ENCODE data around the gene ADAT1. TPM values are rescaled to one million over a fixed set of nuclear protein-coding genes. Genes with fewer than 3 reads are reported as not detected.

The ADAT1 gene
- total RNA-seq, 1 experiment from 2014 or later: 71.3 TPM

- Mint-ChIP-seq H3K4me3 (ENCODE audit: unreplicated experiment) (no peak overlapping the region), H3K9me3 (ENCODE audit: unreplicated experiment) (no peaks in the 10 kb centered on the region), H3K36me3 (ENCODE audit: insufficient read depth, unreplicated experiment) (peaks cover 23% of the 10 kb centered on the region), H3K27ac (ENCODE audit: unreplicated experiment) (no peak overlapping the region), H3K4me1 (ENCODE audit: low read depth, unreplicated experiment) (no peaks in the 10 kb centered on the region), H3K27me3 (ENCODE audit: insufficient read depth, unreplicated experiment) (no peaks in the 10 kb centered on the region)
- BruUV-seq (replicated peaks): no TSS peak
- no peaks in the 10 kb centered on the region for H3K4me1 ChIP-seq
- no peak overlapping the region for H3K4me3 ChIP-seq (ENCODE audit: low read depth, low read length)
- H3K9me3 ChIP-seq: no peaks in the 10 kb centered on the region
- DNase-seq: no peak
- POLR2A ChIA-PET: no interaction called here
- CTCF ChIA-PET: no interaction called here
- no peak for TF ChIP-seq CTCF (IDR thresholded peaks at IDR 0.05; ENCODE audit: insufficient read depth in 1 of 2, low read depth in 1 of 2, low read length in 1 of 2, severe bottlenecking in 1 of 2, unreplicated experiment in 1 of 2)
- H3K36me3 ChIP-seq (ENCODE audit: control insufficient read depth, insufficient read depth, low read length): peaks cover 2% of the 10 kb centered on the region; the same call in 1 of the 2 replicates
- no peaks in the 10 kb centered on the region for H3K27me3 ChIP-seq (replicated peaks; ENCODE audit: control insufficient read depth, insufficient read depth, low read length)
- intact Hi-C loops (cut with micrococcal nuclease; ENCODE audit: unreplicated experiment): loop anchor here (5.0 kb wide), 1 partner anchor 1619 kb away; the partner anchor contains the start of gene SYCE1L
Measured at GRCh38 chr16:75578212-75578611, 44.9 kb downstream of the ADAT1 start.

- Mint-ChIP-seq H3K36me3 (ENCODE audit: insufficient read depth, unreplicated experiment) (peaks cover 35% of the 10 kb centered on the region), H3K4me1 (ENCODE audit: low read depth, unreplicated experiment) (no peaks in the 10 kb centered on the region), H3K27me3 (ENCODE audit: insufficient read depth, unreplicated experiment) (no peaks in the 10 kb centered on the region), H3K27ac (ENCODE audit: unreplicated experiment) (no peak overlapping the region), H3K4me3 (ENCODE audit: unreplicated experiment) (no peak overlapping the region), H3K9me3 (ENCODE audit: unreplicated experiment) (no peaks in the 10 kb centered on the region)
- Histone ChIP-seq H3K36me3 (ENCODE audit: control insufficient read depth, insufficient read depth, low read length) (peaks cover 7% of the 10 kb centered on the region), H3K4me1 (no peaks in the 10 kb centered on the region), H3K9me3 (no peaks in the 10 kb centered on the region), H3K4me3 (ENCODE audit: low read depth, low read length) (no peak overlapping the region), H3K27me3 (replicated peaks; ENCODE audit: control insufficient read depth, insufficient read depth, low read length) (no peaks in the 10 kb centered on the region)
- intact Hi-C loops (cut with micrococcal nuclease; ENCODE audit: unreplicated experiment): loop anchor here (5.0 kb wide), 1 partner anchor 1621 kb away; the partner anchor contains the start of gene SYCE1L
- no peak for DNase-seq
- ChIA-PET POLR2A (no interaction called here), CTCF (no interaction called here)
- no peak for TF ChIP-seq CTCF (IDR thresholded peaks at IDR 0.05; ENCODE audit: insufficient read depth in 1 of 2, low read depth in 1 of 2, low read length in 1 of 2, severe bottlenecking in 1 of 2, unreplicated experiment in 1 of 2)
- no TSS peak for BruUV-seq (replicated peaks)
Measured at GRCh38 chr16:75576384-75576811, 46.7 kb downstream of the ADAT1 start.

GRCh38 chr16:75575958-75576357, 47.1 kb downstream of the ADAT1 start:
- Mint-ChIP-seq H3K36me3 (ENCODE audit: insufficient read depth, unreplicated experiment) (peaks cover 35% of the 10 kb centered on the region), H3K27ac (ENCODE audit: unreplicated experiment) (no peak overlapping the region), H3K27me3 (ENCODE audit: insufficient read depth, unreplicated experiment) (no peaks in the 10 kb centered on the region), H3K4me3 (ENCODE audit: unreplicated experiment) (no peak overlapping the region), H3K9me3 (ENCODE audit: unreplicated experiment) (no peaks in the 10 kb centered on the region), H3K4me1 (ENCODE audit: low read depth, unreplicated experiment) (no peaks in the 10 kb centered on the region)
- Histone ChIP-seq H3K27me3 (replicated peaks; ENCODE audit: control insufficient read depth, insufficient read depth, low read length) (no peaks in the 10 kb centered on the region), H3K4me3 (ENCODE audit: low read depth, low read length) (no peak overlapping the region), H3K4me1 (no peaks in the 10 kb centered on the region), H3K9me3 (no peaks in the 10 kb centered on the region), H3K36me3 (ENCODE audit: control insufficient read depth, insufficient read depth, low read length) (peaks cover 8% of the 10 kb centered on the region)
- ChIA-PET POLR2A (no interaction called here), CTCF (no interaction called here)
- no peak for DNase-seq
- BruUV-seq (replicated peaks): no TSS peak
- intact Hi-C loops (cut with micrococcal nuclease; ENCODE audit: unreplicated experiment): loop anchor here (5.0 kb wide), 1 partner anchor 1621 kb away; the partner anchor contains the start of gene SYCE1L
- no peak for TF ChIP-seq CTCF (IDR thresholded peaks at IDR 0.05; ENCODE audit: insufficient read depth in 1 of 2, low read depth in 1 of 2, low read length in 1 of 2, severe bottlenecking in 1 of 2, unreplicated experiment in 1 of 2)
